H9 (cell line): ENCODE results near the gene PPP1R9A. TPM values are rescaled to one million over a fixed set of nuclear protein-coding genes. Genes with fewer than 3 reads are reported as not detected.

Source experiments
- DNase-seq: peaks from one replicate; pipeline ENCODE4 v3.0.0-alpha.2; 2017
- H2AFZ ChIP-seq: one replicate; pipeline ENCODE4 v1.6.1; 2013; ENCODE audit warnings: mild to moderate bottlenecking, low read length, control low read depth, moderate library complexity
- H2AK5ac ChIP-seq: 2 replicates; pipeline ENCODE4 v1.6.1; 2013; ENCODE audit warnings: low read length, control low read depth, mixed read lengths; ENCODE audit not compliant: insufficient read length
- H2BK120ac ChIP-seq: one replicate; pipeline ENCODE4 v1.6.1; 2013; ENCODE audit warnings: low read depth, mild to moderate bottlenecking, low read length, control low read depth, inconsistent platforms; ENCODE audit not compliant: poor library complexity, severe bottlenecking
- H2BK12ac ChIP-seq: 2 replicates; pipeline ENCODE4 v1.6.1; 2013; ENCODE audit warnings: low read length, control low read depth, mixed read lengths, low read depth; ENCODE audit not compliant: insufficient read length
- H2BK15ac ChIP-seq: 2 replicates; pipeline ENCODE4 v1.6.1; 2013; ENCODE audit warnings: low read depth, low read length, control low read depth
- H2BK20ac ChIP-seq: one replicate; pipeline ENCODE4 v1.6.1; 2013; ENCODE audit warnings: low read depth, mild to moderate bottlenecking, low read length, control low read depth, inconsistent platforms; ENCODE audit not compliant: poor library complexity, severe bottlenecking
- H2BK5ac ChIP-seq: 2 replicates; pipeline ENCODE4 v1.6.1; 2013; ENCODE audit warnings: low read length, control low read depth, mixed read lengths; ENCODE audit not compliant: insufficient read length
- H3K14ac ChIP-seq: 2 replicates; pipeline ENCODE4 v1.6.1; 2013; ENCODE audit warnings: low read length, control low read depth; ENCODE audit not compliant: insufficient read depth
- H3K18ac ChIP-seq: 2 replicates; pipeline ENCODE4 v1.6.1; 2013; ENCODE audit warnings: low read depth, mild to moderate bottlenecking, mixed read lengths, low read length, control low read depth; ENCODE audit not compliant: insufficient read length
- H3K23ac ChIP-seq: 2 replicates; pipeline ENCODE4 v1.6.1; 2013; ENCODE audit warnings: low read length, control low read depth, mixed read lengths, low read depth; ENCODE audit not compliant: insufficient read length
- H3K23me2 ChIP-seq: 2 replicates; pipeline ENCODE4 v1.6.1; 2013; ENCODE audit warnings: low read depth, mild to moderate bottlenecking, mixed read lengths, low read length, control low read depth; ENCODE audit not compliant: insufficient read length, poor library complexity, severe bottlenecking
- H3K27ac ChIP-seq: 2 replicates; pipeline ENCODE4 v1.5.1; 2013; ENCODE audit warnings: low read length, control low read depth, mixed read lengths, low read depth; ENCODE audit not compliant: insufficient read length
- H3K27me3 ChIP-seq: 2 replicates; pipeline ENCODE4 v1.6.1; 2013; ENCODE audit warnings: low read length, control low read depth, inconsistent platforms; ENCODE audit not compliant: insufficient read depth
- H3K4ac ChIP-seq: 2 replicates; pipeline ENCODE4 v1.6.1; 2013; ENCODE audit warnings: low read depth, mild to moderate bottlenecking, control low read depth, inconsistent platforms, low read length, moderate library complexity
- H3K4me1 ChIP-seq: 2 replicates; pipeline ENCODE4 v1.6.1; 2013; ENCODE audit warnings: low read length, control low read depth, inconsistent platforms; ENCODE audit not compliant: insufficient read depth
- H3K4me2 ChIP-seq: 2 replicates; pipeline ENCODE4 v1.6.1; 2013; ENCODE audit warnings: low read length, control low read depth, mixed read lengths; ENCODE audit not compliant: insufficient read length, insufficient read depth
- H3K56ac ChIP-seq: 2 replicates; pipeline ENCODE4 v1.6.1; 2013; ENCODE audit warnings: low read depth, mild to moderate bottlenecking, mixed read lengths, low read length, control low read depth; ENCODE audit not compliant: insufficient read length
- H3K79me1 ChIP-seq: 2 replicates; pipeline ENCODE4 v1.6.1; 2013; ENCODE audit warnings: low read depth, mild to moderate bottlenecking, moderate library complexity, low read length, control low read depth, inconsistent platforms; ENCODE audit not compliant: insufficient read depth, poor library complexity, severe bottlenecking
- H3K79me2 ChIP-seq: 2 replicates; pipeline ENCODE4 v1.6.1; 2013; ENCODE audit warnings: low read length, control low read depth, inconsistent platforms; ENCODE audit not compliant: insufficient read depth
- H3K9ac ChIP-seq: 2 replicates; pipeline ENCODE4 v1.6.1; 2013; ENCODE audit warnings: low read length, control low read depth, mixed read lengths; ENCODE audit not compliant: insufficient read length; ENCODE audit errors: extremely low read depth
- H3K9me3 ChIP-seq: one replicate; pipeline ENCODE4 v1.6.1; 2013; ENCODE audit warnings: low read depth, low read length, inconsistent platforms; ENCODE audit not compliant: control insufficient read depth
- H3T11ph ChIP-seq: one replicate; pipeline ENCODE4 v1.6.1; 2013; ENCODE audit warnings: mild to moderate bottlenecking, low read length, control low read depth, inconsistent platforms
- H4K20me1 ChIP-seq: one replicate; pipeline ENCODE4 v1.6.1; 2013; ENCODE audit not compliant: control insufficient read depth, insufficient read length, insufficient read depth
- H4K5ac ChIP-seq: 2 replicates; pipeline ENCODE4 v1.6.1; 2013; ENCODE audit warnings: low read depth, mild to moderate bottlenecking, mixed read lengths, low read length, control low read depth; ENCODE audit not compliant: insufficient read length
- H4K8ac ChIP-seq: replicated peaks from 2 replicates; pipeline ENCODE4 v1.6.1; 2013; ENCODE audit warnings: low read length, control low read depth, mixed read lengths, low read depth; ENCODE audit not compliant: insufficient read length
- H4K91ac ChIP-seq: 2 replicates; pipeline ENCODE4 v1.6.1; 2013; ENCODE audit warnings: low read depth, mild to moderate bottlenecking, moderate library complexity, mixed read lengths, low read length, control low read depth; ENCODE audit not compliant: insufficient read length
- H3K27ac Mint-ChIP-seq, 3 experiments: 2 replicates in 2 of 3; 3 replicates in 1 of 3; pipeline ENCODE4 v1.8.0; 2020 to 2021; ENCODE audit warnings: mixed read lengths in 3 of 3, mild to moderate bottlenecking in 1 of 3, moderate library complexity in 1 of 3
- H3K27me3 Mint-ChIP-seq: 2 replicates; pipeline ENCODE4 v1.8.0; 2021; ENCODE audit warnings: low read depth, mild to moderate bottlenecking, moderate library complexity, mixed read lengths
- H3K36me3 Mint-ChIP-seq, 3 experiments: 2 replicates in 2 of 3; 3 replicates in 1 of 3; pipeline ENCODE4 v1.8.0; 2020 to 2021; ENCODE audit warnings: low read depth in 3 of 3, mixed read lengths in 3 of 3; ENCODE audit not compliant: insufficient read depth in 1 of 3
- H3K4me1 Mint-ChIP-seq, 2 experiments: 2 replicates each; pipeline ENCODE4 v1.8.0; 2020; ENCODE audit warnings: mixed read lengths in 2 of 2
- H3K4me3 Mint-ChIP-seq, 2 experiments: 2 replicates in 1 of 2; 3 replicates in 1 of 2; pipeline ENCODE4 v1.8.0; 2020 to 2021; ENCODE audit warnings: mild to moderate bottlenecking in 2 of 2, mixed read lengths in 2 of 2, moderate library complexity in 1 of 2
- H3K9me3 Mint-ChIP-seq, 2 experiments: 2 replicates in 1 of 2; 3 replicates in 1 of 2; pipeline ENCODE4 v1.8.0; 2020; ENCODE audit warnings: mild to moderate bottlenecking in 2 of 2, mixed read lengths in 2 of 2, moderate library complexity in 1 of 2
- CTCF ChIP-seq: fragments of 200-600 bp; sonication (generic); conservative IDR thresholded peaks from 3 replicates; pipeline ENCODE4 v1.8.0; 2021; ENCODE audit warnings: antibody characterized with exemption, mild to moderate bottlenecking
- WGBS: extraction: QIAGEN DNeasy Blood & Tissue Kit; methylation state at CpG from one replicate; pipeline ENCODE4 v1.1.7; 2013; ENCODE audit warnings: missing lambda C conversion rate, low lambda C conversion rate, mixed read lengths; ENCODE audit not compliant: insufficient read length; ENCODE audit errors: extremely low coverage; 5-methylcytosine and 5-hydroxymethylcytosine counted together
- total RNA-seq: library from RNA; stranded (reverse); gene quantifications from 2 replicates; pipeline ENCODE4 v1.2.1, GENCODE V29; 2021

PPP1R9A gene
- total RNA-seq, 1 experiment from 2014 or later, result 17.0 TPM

GRCh38 chr7:94980418-94981142 lies 73.2 kb downstream of the PPP1R9A start:
- no peak for TF ChIP-seq CTCF
- Histone ChIP-seq H3K23ac (no peak overlapping the region), H3K79me2 (no peaks in the 10 kb centered on the region)

More at GRCh38 chr7:94980418-94981142, 73.2 kb downstream of the PPP1R9A start:
- Histone ChIP-seq H3T11ph (no peak overlapping the region), H3K56ac (no peak overlapping the region), H3K14ac (no peak overlapping the region), H2BK5ac (no peak overlapping the region), H3K4ac (no peak overlapping the region), H2BK20ac (no peak overlapping the region), H3K4me1 (no peaks in the 10 kb centered on the region), H3K4me2 (no peak overlapping the region), H4K8ac (no peak overlapping the region), H2AK5ac (no peak overlapping the region), H2AFZ (no peak overlapping the region), H2BK12ac (no peak overlapping the region), H4K91ac (no peak overlapping the region), H3K27ac (no peak overlapping the region), H2BK120ac (no peak overlapping the region), H4K20me1 (no peaks in the 10 kb centered on the region), H3K79me1 (no peaks in the 10 kb centered on the region), H3K23me2 (no peaks in the 10 kb centered on the region), H3K27me3 (no peaks in the 10 kb centered on the region), H3K18ac (no peak overlapping the region), H3K9me3 (no peaks in the 10 kb centered on the region), H4K5ac (no peak overlapping the region), H3K9ac (no peak overlapping the region), H2BK15ac (no peak overlapping the region)
- Mint-ChIP-seq H3K4me3 (no peak overlapping the region), H3K36me3 (peaks cover 0 to 5% (median 3%) of the 10 kb centered on the region in 3 experiments; a peak in 3 of 7 replicates), H3K4me1 (no peaks in the 10 kb centered on the region), H3K9me3 (peaks cover 0 to 3% of the 10 kb centered on the region in 2 experiments; a peak in 2 of 5 replicates), H3K27ac (no peak overlapping the region), H3K27me3 (no peaks in the 10 kb centered on the region; the same call in 1 of the 2 replicates)
- no CpG with 5 or more reads among the region's 6 CpGs for WGBS
- DNase-seq, result no peak
